NCI-H82 treated with DMSO at 0.1 percent for 48 hours (cell line): ENCODE data around the gene ARL5B.

Experiments used
- DNase-seq: peaks from one replicate; lab custom pipeline; 2025; ENCODE audit not compliant: unreplicated experiment; lab: John Stamatoyannopoulos, UW

ARL5B gene

DNA sequence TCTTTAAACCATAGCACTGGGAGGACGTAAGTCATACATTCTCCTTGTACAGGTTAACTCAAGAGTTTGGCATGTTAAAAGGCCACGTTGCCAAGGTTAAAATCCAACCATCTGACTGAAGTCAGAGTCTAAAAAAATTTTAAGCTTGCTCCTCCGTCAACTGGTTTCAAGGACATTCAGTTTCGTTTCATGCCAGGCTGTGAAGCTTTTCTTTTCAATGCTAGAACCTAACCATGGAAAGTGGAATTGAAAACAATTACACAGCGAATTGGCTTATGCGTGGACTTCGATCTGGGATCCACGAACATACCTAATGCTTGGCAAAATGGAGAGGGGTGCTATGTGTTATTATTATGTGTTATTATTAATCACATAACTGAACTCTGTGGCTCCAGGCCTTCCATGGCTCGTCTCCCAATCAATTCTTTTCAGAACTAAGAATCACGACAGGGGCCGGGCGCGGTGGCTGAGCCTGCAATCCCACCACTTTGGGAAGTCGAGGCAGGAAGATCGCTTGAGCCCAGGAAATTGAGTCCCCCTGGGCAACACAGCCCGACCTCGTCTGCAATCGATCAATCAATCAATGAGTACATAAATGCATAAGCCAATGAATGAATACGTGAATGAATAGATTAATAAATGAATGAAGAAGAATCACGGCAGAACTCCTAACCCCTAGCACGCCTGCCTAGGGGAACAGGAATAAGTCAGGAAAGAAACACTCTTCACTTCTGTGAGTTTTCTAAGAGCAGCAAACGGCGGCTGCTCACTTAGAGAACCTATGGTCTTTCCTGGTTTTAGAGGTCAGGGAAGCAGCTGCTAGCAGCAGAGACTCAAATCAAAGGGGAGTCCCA lies 733 bp upstream of the ARL5B start:
- DNase-seq, result no peak

DNA sequence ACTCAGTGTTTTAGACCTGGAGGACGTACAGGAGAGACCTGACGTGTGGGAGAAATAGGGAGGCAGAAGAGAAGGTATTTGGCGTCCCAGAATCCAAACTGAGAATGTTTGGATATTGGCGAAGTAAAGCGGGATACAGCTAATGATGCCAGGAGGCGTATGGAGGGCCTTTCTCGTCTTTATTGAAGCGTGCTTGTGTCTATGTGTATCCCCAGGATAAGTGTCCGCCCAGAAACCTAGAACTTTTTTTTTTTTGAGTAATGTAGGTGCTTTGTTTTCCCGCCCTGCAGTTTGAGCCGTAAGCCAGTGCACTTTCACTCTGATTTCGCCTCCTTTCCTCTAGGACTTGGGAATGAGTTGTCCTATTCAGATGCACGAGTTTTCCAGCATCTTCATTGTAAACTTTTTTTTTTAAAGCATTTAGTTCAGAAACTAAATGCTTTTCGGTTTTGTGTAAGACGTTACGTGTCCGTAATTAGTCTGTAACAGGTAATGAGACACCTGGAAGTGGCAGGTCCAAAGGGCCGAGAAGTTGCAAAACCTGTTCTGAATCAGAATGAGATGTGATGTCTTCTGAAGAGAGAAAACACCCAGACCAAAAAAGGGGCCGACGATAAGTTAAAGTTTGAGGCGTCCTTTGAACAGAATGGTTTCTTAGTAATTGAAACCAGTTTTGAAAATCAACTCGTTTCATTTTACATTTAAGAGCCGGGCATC lies 746 bp downstream of the ARL5B start:
- DNase-seq, result no peak

DNA sequence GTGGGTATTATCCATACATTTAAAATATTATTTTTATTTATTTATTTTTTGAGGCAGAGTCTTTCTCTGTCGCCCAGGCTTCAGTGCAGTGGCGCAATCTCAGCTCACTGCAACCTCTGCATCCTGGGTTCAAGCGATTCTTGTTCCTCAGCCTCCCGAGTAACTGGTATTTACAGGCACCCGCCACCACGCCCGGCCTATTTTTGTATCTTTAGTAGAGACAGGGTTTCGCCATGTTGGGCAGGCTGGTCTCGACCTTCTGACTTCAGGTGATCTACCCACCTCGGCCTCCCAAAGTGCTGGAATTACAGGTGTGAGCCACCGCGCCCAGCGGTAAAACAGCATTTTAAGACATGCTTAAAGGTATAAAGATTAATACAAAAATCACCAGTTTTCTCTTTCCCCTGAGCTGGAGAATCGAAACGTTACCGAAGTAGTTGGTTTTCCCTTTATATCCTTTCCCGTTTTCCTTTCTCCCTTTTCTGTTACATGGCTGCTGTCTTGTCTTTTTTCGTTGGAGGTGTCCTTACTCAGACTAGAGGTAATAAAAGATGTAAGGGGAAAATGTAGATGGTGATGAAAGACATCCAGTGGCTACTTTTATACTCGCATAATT lies 1.7 kb downstream of the ARL5B start:
- DNase-seq, result no peak

DNA sequence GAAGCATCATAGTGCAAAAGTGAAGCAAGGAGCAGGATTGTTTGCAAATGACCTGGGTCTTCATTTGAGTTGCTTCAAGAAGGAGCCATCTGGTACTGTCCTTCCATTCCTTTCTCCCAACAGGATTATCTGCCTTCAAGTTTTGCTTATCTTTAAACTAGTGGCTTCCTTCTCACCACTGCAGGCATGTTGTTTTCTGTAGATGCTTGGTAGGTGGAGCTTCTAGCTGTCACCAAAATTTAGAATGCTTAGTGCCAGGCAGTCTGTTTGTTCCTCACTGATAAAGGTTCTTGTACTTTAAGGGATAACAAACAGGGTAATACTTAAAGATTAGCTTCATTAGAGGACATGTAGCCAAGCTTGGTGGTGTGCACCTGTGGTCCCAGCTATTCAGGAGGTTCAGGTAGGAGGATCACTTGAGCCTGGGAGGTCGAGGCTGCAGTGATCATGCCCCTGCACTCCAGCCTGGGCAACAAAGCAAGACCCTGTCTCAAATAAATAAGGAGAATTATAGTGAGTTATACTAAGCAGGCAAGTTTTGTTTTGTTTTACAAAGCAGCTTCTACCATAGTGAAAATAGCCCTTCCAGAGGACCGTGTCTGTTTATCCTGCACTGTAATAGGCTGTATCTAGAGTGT lies 5.7 kb downstream of the ARL5B start:
- no peak for DNase-seq

DNA sequence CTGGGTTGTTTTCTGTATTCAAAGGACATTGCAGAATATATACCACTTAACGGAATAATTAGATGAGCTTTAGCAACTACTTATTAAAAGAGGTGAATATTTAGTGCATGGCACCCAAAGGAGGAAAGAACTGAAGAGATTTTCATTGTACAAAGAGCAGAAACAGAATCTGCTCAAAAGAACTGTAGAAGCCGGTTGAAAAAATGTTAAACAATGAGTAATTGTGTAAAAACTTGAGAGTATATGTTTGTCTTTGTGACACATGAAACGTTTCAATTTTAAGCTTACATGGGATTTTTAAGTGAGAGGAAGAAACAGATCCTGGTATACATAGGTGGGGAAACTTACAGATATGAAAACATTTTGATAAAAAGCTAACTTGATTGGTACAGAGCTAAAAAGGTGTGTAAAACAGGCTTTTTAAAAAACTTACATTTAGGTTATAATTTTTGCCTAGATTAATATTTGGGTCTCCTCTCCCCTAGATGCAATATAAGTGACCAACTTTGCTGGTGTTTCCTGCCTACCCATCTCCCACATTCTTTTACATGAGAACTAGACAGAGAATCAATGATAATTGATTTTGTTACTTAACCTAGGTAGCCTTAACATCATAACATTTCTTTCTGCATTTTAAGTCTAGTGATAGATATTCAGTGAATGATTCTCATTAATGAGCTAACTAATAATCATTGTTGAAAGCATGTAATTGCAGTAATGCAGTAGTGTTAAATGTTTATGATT lies 6.8 kb downstream of the ARL5B start:
- no peak for DNase-seq

DNA sequence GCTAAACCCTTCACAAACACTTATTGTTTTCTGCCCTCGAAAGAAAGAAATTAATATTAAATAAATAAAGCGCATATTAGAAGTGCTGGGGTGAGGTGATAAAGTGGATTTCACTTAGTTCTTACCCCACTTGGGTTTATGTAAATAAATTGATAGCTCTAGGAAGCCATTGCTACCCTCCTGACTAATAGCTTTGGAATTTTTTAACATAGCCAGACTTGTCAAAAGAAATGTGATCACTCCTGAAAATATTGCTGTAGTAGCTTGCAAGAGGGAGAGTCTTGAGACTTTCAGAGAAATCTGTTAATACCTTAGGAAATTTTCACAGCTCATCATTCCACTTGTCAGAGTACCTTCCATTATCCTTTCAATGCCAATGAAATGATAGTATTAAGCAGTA lies 7.6 kb downstream of the ARL5B start:
- no peak for DNase-seq

DNA sequence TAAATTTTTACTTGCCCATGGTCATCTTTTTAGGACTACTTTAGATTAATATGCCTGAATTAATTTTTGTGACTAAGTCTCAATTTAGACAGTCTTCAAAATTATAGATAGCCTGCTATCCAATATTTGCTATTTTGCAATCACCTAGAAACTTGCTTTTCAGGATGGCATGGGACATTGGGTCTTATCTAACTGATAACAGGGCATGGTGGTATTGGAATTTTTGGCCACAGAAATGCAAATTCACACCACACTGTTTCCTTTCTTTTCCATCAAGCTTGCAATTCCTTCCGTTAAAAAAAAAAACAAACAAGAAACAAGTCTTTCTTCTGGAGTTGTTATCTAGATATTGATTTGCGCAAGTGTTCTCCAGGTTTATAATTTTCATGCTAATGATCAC lies 8.8 kb downstream of the ARL5B start:
- DNase-seq, result no peak

DNA sequence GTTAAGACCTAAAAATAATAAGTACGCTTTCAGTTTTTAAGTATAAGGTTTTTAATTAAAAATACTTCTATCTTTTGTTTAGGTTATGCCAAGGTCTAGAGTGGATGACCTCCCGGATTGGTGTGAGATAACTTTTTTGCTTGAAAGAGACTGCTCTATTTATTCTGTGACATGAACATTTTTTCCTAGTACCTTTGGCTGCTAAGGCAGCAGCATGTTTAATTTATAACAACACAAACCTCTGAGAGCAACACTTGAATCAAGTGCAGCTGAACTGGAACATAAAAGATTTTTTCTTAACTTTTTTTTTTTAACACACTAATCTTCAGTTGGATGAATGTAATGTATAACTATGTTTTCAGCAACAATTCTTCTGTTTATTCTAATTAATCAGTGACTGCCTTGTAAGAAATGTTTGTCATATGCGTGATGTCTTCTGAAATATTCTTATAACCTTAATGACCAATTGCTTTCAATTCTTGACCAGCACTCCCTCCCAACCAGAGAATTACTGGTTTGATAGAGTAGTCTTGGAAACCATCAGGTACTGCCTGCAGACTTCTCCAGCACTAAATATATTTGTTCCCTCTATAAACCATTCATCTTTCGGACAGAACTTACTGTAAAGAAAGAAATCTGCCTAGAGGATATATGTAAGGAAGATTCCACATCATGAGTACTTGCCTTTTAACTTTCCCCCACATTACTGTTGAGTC lies 16.0 kb downstream of the ARL5B start:
- no peak for DNase-seq

DNA sequence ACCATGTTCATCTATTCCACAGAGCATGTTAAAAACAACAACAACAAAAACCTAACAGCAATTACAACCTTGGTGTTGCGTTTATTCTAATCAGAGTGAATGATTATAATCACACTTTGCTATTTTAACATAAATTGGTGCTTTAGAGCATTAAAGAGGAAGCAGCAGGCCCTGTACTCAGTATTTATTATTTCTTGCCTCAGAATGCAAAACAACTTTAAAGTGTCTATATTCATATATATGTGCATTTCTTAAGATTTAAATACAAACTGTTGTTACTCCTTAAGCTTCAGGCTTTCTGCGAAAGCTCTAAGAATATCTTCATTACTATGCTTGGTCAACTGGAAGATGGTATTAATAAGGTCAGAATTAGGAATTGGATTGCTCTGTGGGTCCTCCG lies 21.5 kb downstream of the ARL5B start:
- DNase-seq, result no peak

DNA sequence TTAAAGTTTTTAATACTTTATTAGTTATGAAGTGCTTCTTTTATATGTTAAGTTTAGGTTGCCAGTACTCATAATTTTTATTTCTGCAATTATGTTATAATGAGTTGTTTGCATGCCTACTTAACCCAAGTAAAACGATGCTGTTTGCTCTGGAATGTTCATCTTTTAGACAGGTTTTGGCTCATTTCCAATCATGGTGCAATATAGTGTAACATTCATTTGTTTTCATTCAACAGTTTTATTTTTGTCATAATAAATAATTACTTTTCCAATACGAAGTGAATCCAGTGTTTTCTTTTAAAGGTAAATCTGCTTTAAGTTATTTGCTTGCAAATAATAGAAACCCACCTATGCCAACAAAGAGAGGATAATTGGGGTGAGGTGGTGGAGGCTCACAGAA lies 22.1 kb downstream of the ARL5B start:
- DNase-seq, result no peak

DNA sequence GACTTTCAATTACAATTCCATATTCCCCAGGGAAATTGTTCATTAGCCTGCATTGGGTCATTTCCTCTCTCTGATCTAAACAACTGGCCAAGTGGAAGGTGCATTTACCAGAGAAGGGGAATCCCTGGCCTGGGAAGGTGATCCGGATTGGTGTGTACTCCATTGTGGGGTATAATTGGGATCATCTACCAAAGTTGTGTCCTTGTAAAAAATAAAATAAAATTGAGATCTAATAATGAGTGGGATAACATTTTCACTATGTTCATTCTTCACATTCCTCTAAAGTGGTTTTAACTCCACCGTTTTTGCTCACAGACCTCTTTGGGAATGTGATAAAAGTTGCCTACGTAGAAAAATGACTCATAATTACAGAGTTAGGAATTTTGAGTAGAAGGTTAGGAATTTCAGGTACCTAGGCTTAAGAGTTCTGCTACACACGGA lies 22.8 kb downstream of the ARL5B start:
- DNase-seq, result no peak

DNA sequence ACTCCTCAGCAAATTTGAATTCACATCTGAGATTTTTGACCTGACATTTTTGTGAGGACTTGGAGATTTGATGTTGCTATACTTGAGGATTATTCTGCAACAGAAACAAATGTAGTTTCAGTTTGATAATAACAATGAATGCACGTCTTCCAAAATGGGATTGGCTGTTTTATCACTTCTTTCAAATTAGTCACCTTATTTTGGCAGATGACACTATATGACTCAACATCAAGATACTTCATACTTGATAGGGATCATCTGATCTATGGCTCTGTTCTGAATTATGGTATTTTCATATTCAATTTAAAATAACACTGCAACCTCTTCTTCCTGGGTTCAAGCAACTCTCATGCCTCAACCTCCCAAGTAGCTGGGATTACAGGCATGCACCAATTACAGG lies 24.2 kb downstream of the ARL5B start:
- no peak for DNase-seq

DNA sequence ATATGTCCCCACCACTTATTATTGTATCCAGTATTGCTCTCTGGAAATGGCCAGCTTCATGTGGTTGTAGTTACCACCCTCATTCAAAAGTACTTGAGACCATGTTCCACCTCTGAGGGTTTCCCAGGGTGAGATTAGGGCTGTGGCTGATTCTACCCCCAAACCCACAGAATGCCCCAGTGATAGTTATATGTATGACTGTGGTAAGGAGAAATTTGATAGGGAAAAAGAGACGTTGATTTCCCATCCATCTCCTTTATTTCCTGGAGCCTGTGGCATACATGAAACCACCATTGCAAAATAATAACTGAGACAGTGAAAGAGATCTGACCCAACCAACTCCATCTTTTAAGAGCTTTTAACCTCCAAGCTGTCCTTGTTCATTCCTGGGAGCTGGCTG lies 25.2 kb downstream of the ARL5B start:
- DNase-seq, result no peak

DNA sequence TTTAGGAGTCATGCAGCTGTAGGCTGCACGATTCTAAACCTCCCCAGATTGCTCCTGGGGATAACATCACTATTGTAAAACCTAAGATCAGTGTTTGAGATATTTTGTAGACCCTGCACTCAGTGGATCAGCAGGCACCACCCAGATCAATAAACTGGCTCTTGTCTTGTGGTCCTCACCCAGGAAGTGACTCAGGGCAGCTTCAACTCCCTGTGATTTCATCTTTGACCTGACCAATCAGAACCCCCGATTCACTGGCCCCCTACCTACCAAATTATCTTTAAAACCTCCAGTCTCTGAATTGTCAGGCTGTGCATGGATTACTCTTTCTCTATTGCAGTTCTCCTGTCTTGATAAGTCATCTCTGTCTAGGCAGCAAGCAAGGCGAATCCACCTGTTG lies 25.7 kb downstream of the ARL5B start:
- DNase-seq, result no peak

DNA sequence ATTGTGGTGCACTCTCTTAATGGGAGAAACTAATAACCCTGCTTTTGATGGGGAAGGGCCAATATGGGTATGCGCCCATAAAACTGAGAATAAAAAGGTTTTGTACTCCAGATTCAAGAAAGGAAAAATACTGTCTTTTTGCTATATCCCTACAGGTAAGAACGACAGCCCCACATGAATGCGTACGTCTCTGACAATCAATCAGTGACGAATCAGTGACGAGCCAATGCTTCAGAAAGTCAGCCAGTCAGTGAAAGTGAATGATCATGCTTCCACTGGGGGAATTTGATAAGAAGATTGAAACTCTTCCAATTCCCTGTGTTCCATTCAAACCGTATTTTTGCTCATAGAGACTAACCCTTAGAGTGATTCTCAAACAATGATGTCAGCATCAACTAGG lies 26.3 kb downstream of the ARL5B start:
- no peak for DNase-seq

DNA sequence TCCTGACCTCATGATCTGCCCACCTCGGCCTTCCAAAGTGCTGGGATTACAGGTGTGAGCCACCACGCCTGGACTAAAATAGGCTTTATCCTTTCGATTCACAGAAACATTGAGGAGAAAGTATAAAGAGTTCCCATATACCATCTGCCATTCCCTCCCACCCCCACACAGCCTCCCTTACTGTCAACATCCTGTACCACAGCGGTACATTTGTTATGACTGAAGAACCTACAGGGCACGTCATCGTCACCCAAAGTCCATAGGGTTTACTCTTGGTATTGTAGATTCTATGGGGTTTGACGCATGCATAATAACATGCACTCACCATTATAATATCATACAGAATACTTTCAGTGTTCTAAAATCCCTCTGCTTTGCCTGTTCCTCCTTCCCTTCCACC lies 28.0 kb downstream of the ARL5B start:
- no peak for DNase-seq

DNA sequence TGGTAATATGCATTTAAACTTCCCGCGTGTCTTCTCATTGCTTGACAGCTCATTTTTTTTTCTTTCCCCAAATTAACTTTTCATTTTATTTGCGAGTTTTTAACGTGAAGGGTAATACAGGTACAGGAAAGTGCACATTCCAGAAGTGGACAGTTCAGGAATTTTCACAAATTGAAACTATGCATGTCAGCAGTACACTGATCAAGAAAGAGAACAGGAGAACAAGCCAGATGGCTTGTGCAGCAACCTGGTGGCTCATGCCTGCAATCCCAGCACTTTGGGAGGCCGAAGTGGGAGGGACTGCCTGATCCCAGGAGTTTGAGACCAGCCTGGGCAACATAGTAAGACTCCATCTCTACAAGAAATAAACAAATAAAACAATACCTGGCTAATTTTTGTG lies 28.5 kb downstream of the ARL5B start:
- no peak for DNase-seq

DNA sequence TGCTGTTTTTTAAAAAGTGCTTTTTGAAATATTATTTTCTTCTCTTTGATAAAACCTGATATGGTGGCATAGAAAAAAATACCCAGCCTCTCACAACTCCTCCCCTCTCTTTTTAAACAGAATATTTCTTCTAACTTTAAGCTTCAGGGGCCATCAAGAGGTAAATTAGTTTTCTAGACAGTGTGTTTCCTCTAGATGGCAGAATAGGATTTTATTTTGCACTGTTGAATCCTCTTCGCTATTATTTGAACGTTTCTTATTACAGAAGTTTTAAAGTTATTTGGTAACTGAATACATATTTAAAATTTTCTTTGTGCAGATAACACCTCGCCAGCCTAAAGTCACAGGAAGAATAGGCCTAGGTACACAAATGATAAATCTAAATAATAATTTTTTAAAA lies 30.3 kb downstream of the ARL5B start:
- DNase-seq, result peak; percentile 21

DNA sequence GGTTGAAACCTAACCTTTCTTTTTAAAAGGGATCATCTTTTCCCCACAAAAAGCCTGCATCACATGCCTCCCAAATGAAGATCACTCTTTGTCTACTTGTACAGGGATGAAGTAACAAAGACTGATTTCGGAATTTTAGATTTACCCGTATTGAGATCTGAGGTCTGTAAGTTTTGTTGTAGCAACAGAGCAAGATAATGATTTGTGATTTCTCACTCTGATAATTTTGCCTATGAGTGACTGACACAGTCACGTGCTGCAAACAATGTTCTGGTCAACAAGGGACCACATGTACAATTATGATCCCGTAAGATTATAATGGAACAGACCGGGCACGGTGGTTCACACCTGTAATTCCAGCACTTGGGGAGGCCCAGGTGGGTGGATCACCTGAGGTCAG lies 31.3 kb downstream of the ARL5B start:
- DNase-seq, result no peak
